Measurements from ENCODE around the gene GAREM1. TPM values are rescaled to one million over a fixed set of nuclear protein-coding genes. Genes with fewer than 3 reads are reported as not detected.

Gene GAREM1
- total and polyA plus RNA-seq, 2 of the 8 experiments (the other 6 are each of a cell fraction or from before 2014, with no cell fraction given) = 3.6 to 9.2 TPM

DNA sequence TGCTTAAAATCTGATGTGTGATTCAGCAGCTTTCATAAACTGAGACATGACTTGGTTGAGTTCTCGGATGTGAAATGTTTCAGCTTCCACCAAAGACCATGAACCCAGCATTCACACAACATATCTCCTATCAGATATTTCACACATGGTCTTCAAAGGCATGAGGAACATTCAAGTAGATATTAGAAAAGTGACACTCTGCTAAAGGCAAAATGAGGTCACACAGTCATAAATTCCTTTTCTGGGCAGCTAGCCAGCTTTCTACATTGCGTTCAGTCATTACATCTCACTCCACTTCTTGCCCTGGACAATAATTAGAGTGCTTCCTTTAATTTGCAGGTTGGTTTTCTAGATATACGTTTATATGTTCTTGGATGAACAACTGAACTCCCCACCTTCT, 96.7 kb downstream of the GAREM1 start:
- ChIA-PET CTCF (ENCODE audit: partially characterized antibody) (interaction anchor here (1.2 to 2.5 kb wide), 2 partner anchors 66 to 85 kb away, joined by 5 to 9 read pairs; no protein-coding TSS in a partner anchor), POLR2A (ENCODE audit: partially characterized antibody) (no interaction called here)
- no peak overlapping the region for H4K91ac ChIP-seq (replicated peaks; ENCODE audit: insufficient read length, low read length)
- H2BK5ac ChIP-seq (ENCODE audit: low read depth, low read length) = no peak overlapping the region
- H3K4ac ChIP-seq (replicated peaks; ENCODE audit: insufficient read length, low read depth, low read length) = no peak overlapping the region
- no peaks in the 10 kb centered on the region for H3K27me3 ChIP-seq (replicated peaks in 1 of 4; ENCODE audit: control insufficient read depth in 3 of 4, extremely low read depth in 1 of 4, insufficient read depth in 3 of 4, low read length in 3 of 4)
- no peak overlapping the region for H3K9ac ChIP-seq (replicated peaks in 1 of 4; ENCODE audit: extremely low read depth in 1 of 4, low read depth in 3 of 4, low read length in 3 of 4)
- H3K14ac ChIP-seq (ENCODE audit: insufficient read length) = no peak overlapping the region
- no peak overlapping the region for H2BK12ac ChIP-seq (ENCODE audit: low read depth, low read length)
- TF ChIP-seq SIRT6 (IDR thresholded peaks at IDR 0.05; ENCODE audit: low read length) (no peak), ASH2L (IDR thresholded peaks at IDR 0.05; ENCODE audit: low read length) (no peak), HDAC6 (IDR thresholded peaks at IDR 0.05; ENCODE audit: low read depth, low read length) (no peak), TAF7 (optimal IDR thresholded peaks at IDR 0.05; ENCODE audit: borderline replicate concordance, low read depth, low read length) (no peak), CHD1 (IDR thresholded peaks at IDR 0.05; ENCODE audit: low read depth, low read length) (no peak), RAD21 (IDR thresholded peaks at IDR 0.05 in 1 of 2, conservative IDR thresholded peaks at IDR 0.05 in 1 of 2; ENCODE audit: low read depth in 2 of 2, low read length in 2 of 2) (no peak), TAF1 (IDR thresholded peaks at IDR 0.05; ENCODE audit: low read depth, low read length) (no peak), SP1 (IDR thresholded peaks at IDR 0.05; ENCODE audit: low read depth, low read length) (no peak), SIN3A (conservative IDR thresholded peaks at IDR 0.05 in 1 of 2, IDR thresholded peaks at IDR 0.05 in 1 of 2; ENCODE audit: low read depth in 1 of 2, low read length in 2 of 2) (no peak), RFX5 (IDR thresholded peaks at IDR 0.05; ENCODE audit: borderline replicate concordance, low read depth, low read length) (no peak), PHF8 (conservative IDR thresholded peaks at IDR 0.05; ENCODE audit: low read depth, low read length) (no peak)
- TF ChIP-seq, protein P1, sequence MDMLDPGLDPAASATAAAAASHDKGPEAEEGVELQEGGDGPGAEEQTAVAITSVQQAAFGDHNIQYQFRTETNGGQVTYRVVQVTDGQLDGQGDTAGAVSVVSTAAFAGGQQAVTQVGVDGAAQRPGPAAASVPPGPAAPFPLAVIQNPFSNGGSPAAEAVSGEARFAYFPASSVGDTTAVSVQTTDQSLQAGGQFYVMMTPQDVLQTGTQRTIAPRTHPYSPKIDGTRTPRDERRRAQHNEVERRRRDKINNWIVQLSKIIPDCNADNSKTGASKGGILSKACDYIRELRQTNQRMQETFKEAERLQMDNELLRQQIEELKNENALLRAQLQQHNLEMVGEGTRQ (IDR thresholded peaks at IDR 0.05; ENCODE audit: low read length) = no peak
- H3K36me3 ChIP-seq (ENCODE audit: control insufficient read depth in 2 of 4, insufficient read depth in 4 of 4, low read length in 3 of 4) = no peaks in the 10 kb centered on the region
- no peaks in the 10 kb centered on the region for H4K20me1 ChIP-seq (replicated peaks in 1 of 2; ENCODE audit: control insufficient read depth in 1 of 2, insufficient read depth in 2 of 2, low read length in 2 of 2)
- no peak overlapping the region for H3K23ac ChIP-seq (ENCODE audit: insufficient read length)
- H4K8ac ChIP-seq (ENCODE audit: extremely low read depth, insufficient read depth, low read length) = no peak overlapping the region
- no peaks in the 10 kb centered on the region for H3K23me2 ChIP-seq (ENCODE audit: low read depth, low read length)
- no peak overlapping the region for H2BK20ac ChIP-seq (ENCODE audit: low read length)
- no peak overlapping the region for H2AK5ac ChIP-seq (ENCODE audit: low read depth, low read length)
- no peaks in the 10 kb centered on the region for H3K79me2 ChIP-seq (ENCODE audit: control insufficient read depth in 1 of 2, insufficient read depth in 2 of 2, low read length in 2 of 2)
- H3K4me1 ChIP-seq (replicated peaks in 1 of 4; ENCODE audit: control insufficient read depth in 3 of 4, insufficient read depth in 4 of 4, low read length in 3 of 4) = peaks cover 0 to 4% (median 0%) of the 10 kb centered on the region in 4 experiments; a peak in 1 of 7 replicates
- H2AFZ ChIP-seq (ENCODE audit: low read length) = no peak overlapping the region
- no peak overlapping the region for H3K4me3 ChIP-seq (ENCODE audit: extremely low read depth in 1 of 4, insufficient read depth in 2 of 4, low read depth in 3 of 4, low read length in 4 of 4)
- no peak overlapping the region for H2BK120ac ChIP-seq (replicated peaks; ENCODE audit: low read depth, low read length)
- FAIRE-seq (no peak), DNase-seq (ENCODE audit: low read depth in 1 of 2, low spot score in 2 of 2) (no peak)
- no peak overlapping the region for H3K27ac ChIP-seq (ENCODE audit: low read depth, low read length)
- no peak overlapping the region for H3K56ac ChIP-seq (replicated peaks; ENCODE audit: insufficient read length, low read depth, low read length)
- H4K5ac ChIP-seq (ENCODE audit: insufficient read length, low read depth, low read length) = no peak overlapping the region
- H3K9me3 ChIP-seq (ENCODE audit: insufficient read depth in 2 of 2, low read depth in 1 of 2, low read length in 1 of 2) = no peaks in the 10 kb centered on the region
- H3K4me2 ChIP-seq (ENCODE audit: insufficient read depth in 1 of 2, low read depth in 2 of 2, low read length in 2 of 2) = no peak overlapping the region
- no peaks in the 10 kb centered on the region; the same call in 1 of the 2 replicates for H3K79me1 ChIP-seq (ENCODE audit: low read depth, low read length)
- no peak overlapping the region for H2BK15ac ChIP-seq (ENCODE audit: low read length)
- 91% methylated on average over 3 of the region's 3 CpGs; no CpG with 5 or more reads in 1 of the 2 experiments for WGBS, 2 experiments (ENCODE audit: extremely low coverage in 1 of 2, insufficient coverage in 1 of 2, insufficient read length in 1 of 2, insufficient replicate concordance in 2 of 2, low coverage in 1 of 2, low lambda C conversion rate in 2 of 2, missing lambda C conversion rate in 1 of 2)
- H3K18ac ChIP-seq (ENCODE audit: extremely low read depth, low read length) = no peak overlapping the region

All from H1 (cell line).